Measurements from ENCODE around the gene HOXC12. TPM values are rescaled to one million over a fixed set of nuclear protein-coding genes. Genes with fewer than 3 reads are reported as not detected.

Gene HOXC12
- total RNA-seq, 2 experiments from 2014 or later = not detected

- no peak overlapping the region for H3K4me3 Mint-ChIP-seq
- no peak for DNase-seq
- ChIA-PET CTCF (interaction anchor here (0.9 kb wide), 1 partner anchor 244 kb away, joined by 3 read pairs; no protein-coding TSS in a partner anchor), POLR2A (interaction anchor here (1.0 kb wide), 1 partner anchor 28 kb away, joined by 4 read pairs; no protein-coding TSS in a partner anchor)
- no peak for ATAC-seq (ENCODE audit: poor library complexity)
- intact Hi-C loops (cut with DNase I, micrococcal nuclease) = no loop called here
- no peak overlapping the region for H3K27ac Mint-ChIP-seq
- no peaks in the 10 kb centered on the region for H3K9me3 Mint-ChIP-seq
- H3K36me3 ChIP-seq (ENCODE audit: insufficient read depth, low read length) = no peaks in the 10 kb centered on the region
- H3K36me3 Mint-ChIP-seq (ENCODE audit: low read depth) = no peaks in the 10 kb centered on the region
- H3K4me1 ChIP-seq (ENCODE audit: insufficient read depth, low read length) = peaks cover 47% of the 10 kb centered on the region
- peaks cover 38% of the 10 kb centered on the region for H3K4me1 Mint-ChIP-seq (ENCODE audit: low read depth)
- peaks cover 96 to 99% of the 10 kb centered on the region in 2 experiments for H3K27me3 ChIP-seq (ENCODE audit: control insufficient read depth in 1 of 2, insufficient read depth in 2 of 2, low read length in 2 of 2)
- no peak overlapping the region for H3K27ac ChIP-seq (ENCODE audit: low read depth in 1 of 2, low read length in 2 of 2)
- H3K27me3 Mint-ChIP-seq = peaks cover 92% of the 10 kb centered on the region
- TF ChIP-seq CTCF (IDR thresholded peaks at IDR 0.05) = no peak
- no peak overlapping the region for H3K4me3 ChIP-seq (ENCODE audit: low read length)
- peaks cover 4 to 74% of the 10 kb centered on the region in 2 experiments for H3K9me3 ChIP-seq (ENCODE audit: control insufficient read depth in 1 of 2, insufficient read depth in 1 of 2, low read length in 2 of 2)
These were observed 2.3 kb downstream of the HOXC12 start for GRCh38 chr12:53956914-53957536.

GRCh38 chr12:53958128-53958527 is 3.4 kb downstream of the HOXC12 start:
- Mint-ChIP-seq H3K4me1 (ENCODE audit: low read depth) (peaks cover 38% of the 10 kb centered on the region), H3K27ac (no peak overlapping the region), H3K27me3 (peaks cover 92% of the 10 kb centered on the region), H3K36me3 (ENCODE audit: low read depth) (no peaks in the 10 kb centered on the region), H3K4me3 (no peak overlapping the region), H3K9me3 (no peaks in the 10 kb centered on the region)
- H3K27ac ChIP-seq (ENCODE audit: low read depth in 1 of 2, low read length in 2 of 2) = no peak overlapping the region
- H3K4me3 ChIP-seq (ENCODE audit: low read length) = no peak overlapping the region
- no peak for TF ChIP-seq CTCF (IDR thresholded peaks at IDR 0.05)
- ChIA-PET POLR2A (interaction anchor here (1.1 kb wide), 1 partner anchor 13 kb away, joined by 3 read pairs; no protein-coding TSS in a partner anchor), CTCF (no interaction called here)
- H3K4me1 ChIP-seq (ENCODE audit: insufficient read depth, low read length) = peaks cover 42% of the 10 kb centered on the region
- intact Hi-C loops (cut with DNase I, micrococcal nuclease) = no loop called here
- H3K27me3 ChIP-seq (ENCODE audit: control insufficient read depth in 1 of 2, insufficient read depth in 2 of 2, low read length in 2 of 2) = peaks cover 93 to 99% of the 10 kb centered on the region in 2 experiments
- ATAC-seq (ENCODE audit: poor library complexity) (no peak), DNase-seq (no peak)
- H3K9me3 ChIP-seq (ENCODE audit: control insufficient read depth in 1 of 2, insufficient read depth in 1 of 2, low read length in 2 of 2) = peaks cover 0 to 65% of the 10 kb centered on the region in 2 experiments
- no peaks in the 10 kb centered on the region for H3K36me3 ChIP-seq (ENCODE audit: insufficient read depth, low read length)

GRCh38 chr12:53959314-53959713 is 4.6 kb downstream of the HOXC12 start:
- H3K4me1 ChIP-seq (ENCODE audit: insufficient read depth, low read length) = peaks cover 50% of the 10 kb centered on the region
- CTCF ChIA-PET = no interaction called here
- Mint-ChIP-seq H3K4me3 (no peak overlapping the region), H3K27me3 (peaks cover 92% of the 10 kb centered on the region), H3K27ac (no peak overlapping the region), H3K4me1 (ENCODE audit: low read depth) (peaks cover 33% of the 10 kb centered on the region), H3K36me3 (ENCODE audit: low read depth) (no peaks in the 10 kb centered on the region), H3K9me3 (no peaks in the 10 kb centered on the region)
- no peaks in the 10 kb centered on the region for H3K36me3 ChIP-seq (ENCODE audit: insufficient read depth, low read length)
- peaks cover 93 to 99% of the 10 kb centered on the region in 2 experiments for H3K27me3 ChIP-seq (ENCODE audit: control insufficient read depth in 1 of 2, insufficient read depth in 2 of 2, low read length in 2 of 2)
- no peak for TF ChIP-seq CTCF (IDR thresholded peaks at IDR 0.05)
- peaks cover 5 to 67% of the 10 kb centered on the region in 2 experiments for H3K9me3 ChIP-seq (ENCODE audit: control insufficient read depth in 1 of 2, insufficient read depth in 1 of 2, low read length in 2 of 2)
- DNase-seq (no peak), ATAC-seq (ENCODE audit: poor library complexity) (no peak)
- POLR2A ChIA-PET = interaction anchor here (1.1 kb wide), 1 partner anchor 12 kb away, joined by 3 read pairs; no protein-coding TSS in a partner anchor
- H3K27ac ChIP-seq (ENCODE audit: low read depth in 1 of 2, low read length in 2 of 2) = no peak overlapping the region
- intact Hi-C loops (cut with DNase I, micrococcal nuclease) = no loop called here
- no peak overlapping the region for H3K4me3 ChIP-seq (ENCODE audit: low read length)

Measured in CD4-positive, alpha-beta T cell (primary cell).